PC-9 (cell line): Measurements from ENCODE around the gene SEMA4A.

Experiments used
- EZH2 ChIP-seq: fragments of 200-600 bp; sonication (generic); IDR thresholded peaks from 2 replicates; pipeline ENCODE4 v1.8.0; 2017; ENCODE audit warnings: antibody characterized with exemption, low read depth
- TF ChIP-seq, protein P1 (sequence below): fragments of 200-600 bp; sonication (generic); conservative IDR thresholded peaks from 2 replicates; pipeline ENCODE4 v1.6.1; 2017; ENCODE audit warnings: mixed run types, antibody characterized with exemption, mild to moderate bottlenecking, moderate library complexity

DNA sequence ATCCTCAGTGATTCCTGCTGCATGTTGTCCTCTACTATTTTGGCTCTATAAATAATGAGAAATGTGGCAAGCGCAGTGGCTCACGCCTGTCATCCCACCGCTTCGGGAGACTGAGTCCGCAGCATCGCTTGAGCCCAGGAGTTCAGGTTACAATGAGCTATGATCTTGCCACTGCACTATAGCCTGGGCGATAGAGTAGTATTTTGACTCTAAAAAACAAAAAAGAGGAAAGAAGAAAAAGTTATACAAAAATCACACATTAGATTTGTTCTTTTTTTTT is 39.8 kb downstream of the SEMA4A start:
- TF ChIP-seq, protein P1, sequence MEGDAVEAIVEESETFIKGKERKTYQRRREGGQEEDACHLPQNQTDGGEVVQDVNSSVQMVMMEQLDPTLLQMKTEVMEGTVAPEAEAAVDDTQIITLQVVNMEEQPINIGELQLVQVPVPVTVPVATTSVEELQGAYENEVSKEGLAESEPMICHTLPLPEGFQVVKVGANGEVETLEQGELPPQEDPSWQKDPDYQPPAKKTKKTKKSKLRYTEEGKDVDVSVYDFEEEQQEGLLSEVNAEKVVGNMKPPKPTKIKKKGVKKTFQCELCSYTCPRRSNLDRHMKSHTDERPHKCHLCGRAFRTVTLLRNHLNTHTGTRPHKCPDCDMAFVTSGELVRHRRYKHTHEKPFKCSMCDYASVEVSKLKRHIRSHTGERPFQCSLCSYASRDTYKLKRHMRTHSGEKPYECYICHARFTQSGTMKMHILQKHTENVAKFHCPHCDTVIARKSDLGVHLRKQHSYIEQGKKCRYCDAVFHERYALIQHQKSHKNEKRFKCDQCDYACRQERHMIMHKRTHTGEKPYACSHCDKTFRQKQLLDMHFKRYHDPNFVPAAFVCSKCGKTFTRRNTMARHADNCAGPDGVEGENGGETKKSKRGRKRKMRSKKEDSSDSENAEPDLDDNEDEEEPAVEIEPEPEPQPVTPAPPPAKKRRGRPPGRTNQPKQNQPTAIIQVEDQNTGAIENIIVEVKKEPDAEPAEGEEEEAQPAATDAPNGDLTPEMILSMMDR = no peak
- no peak for TF ChIP-seq EZH2
